K562 (cell line): ENCODE data around the gene MAPKAPK3. TPM values are rescaled to one million over a fixed set of nuclear protein-coding genes. Genes with fewer than 3 reads are reported as not detected.
A peak's percentile ranks its signal among the peaks of the same experiment; 100 is the strongest.

Source experiments
- ATF7 ChIP-seq: fragments of 450-650 bp; IDR thresholded peaks from 2 replicates; pipeline ENCODE4 v1.7.1; 2014; ENCODE audit warnings: mild to moderate bottlenecking, moderate library complexity
- BRD9 ChIP-seq: fragments of 450-650 bp; IDR thresholded peaks from 2 replicates; pipeline ENCODE4 v1.6.1; 2018; ENCODE audit warnings: low read depth; ENCODE audit not compliant: partially characterized antibody
- EZH2 ChIP-seq: IDR thresholded peaks from 2 replicates; pipeline ENCODE4 v1.6.1; 2012; ENCODE audit warnings: low read depth, mild to moderate bottlenecking, inconsistent platforms, low read length, borderline replicate concordance
- GABPA ChIP-seq: fragments of 200-800 bp; sonication (Bioruptor generic); conservative IDR thresholded peaks from 2 replicates; pipeline ENCODE4 v1.6.1; 2016; ENCODE audit warnings: low read depth, missing genetic modification characterization, missing compliant biosample characterization
- HMG20A ChIP-seq: fragments of 450-650 bp; formaldehyde crosslinking; conservative IDR thresholded peaks from 2 replicates; pipeline ENCODE4 v1.4.0; 2020; ENCODE audit warnings: mild to moderate bottlenecking, mixed read lengths
- LCOR ChIP-seq: sonication (generic); formaldehyde crosslinking; IDR thresholded peaks from 2 replicates; pipeline ENCODE4 v1.8.0; 2022; ENCODE audit warnings: mild to moderate bottlenecking, missing genetic modification reagents
- PHF21A ChIP-seq: fragments of 450-650 bp; IDR thresholded peaks from 2 replicates; pipeline ENCODE4 v1.6.1; 2017; ENCODE audit warnings: low read depth, borderline replicate concordance
- PTRF ChIP-seq: fragments of 450-650 bp; IDR thresholded peaks from 2 replicates; pipeline ENCODE4 v1.6.1; 2016; ENCODE audit warnings: mild to moderate bottlenecking, missing genetic modification characterization, missing compliant biosample characterization
- RBFOX2 ChIP-seq: fragments of 200-400 bp; formaldehyde crosslinking; IDR thresholded peaks from 2 replicates; pipeline ENCODE4 v1.6.1; 2017; ENCODE audit warnings: low read depth, mild to moderate bottlenecking, low read length, moderate library complexity
- SIN3B ChIP-seq: fragments of 450-650 bp; IDR thresholded peaks from 2 replicates; pipeline ENCODE4 v1.6.1; 2017; ENCODE audit warnings: low read depth, mild to moderate bottlenecking, moderate library complexity
- SIRT6 ChIP-seq: IDR thresholded peaks from one replicate; pipeline ENCODE4 v1.6.1; 2012; ENCODE audit warnings: low read depth, mild to moderate bottlenecking, control low read depth, inconsistent platforms, low read length, moderate library complexity
- THRAP3 ChIP-seq: fragments of 450-650 bp; IDR thresholded peaks from 2 replicates; pipeline ENCODE4 v1.6.1; 2016; ENCODE audit warnings: mild to moderate bottlenecking, inconsistent platforms, borderline replicate concordance
- ZNF232 ChIP-seq: sonication (generic); formaldehyde crosslinking; IDR thresholded peaks from 2 replicates; pipeline ENCODE4 v1.8.0; 2022; ENCODE audit warnings: mild to moderate bottlenecking, missing genetic modification reagents
- polyA plus RNA-seq, 8 experiments: library from polyadenylated mRNA; depleted of rRNA in 4 of 8; stranded (reverse) in 5 of 8; unstranded in 3 of 8; fragments of >200 nt; fragmentation: Nextera tagmentation in 2 of 8; fragmentation: Illumina TruSeq in 1 of 8; extraction: Ambion mirVana in 2 of 8; extraction: Trizol in 1 of 8; gene quantifications; 2 replicates each; pipeline versions ENCODE4 v1.2.1 to v1.2.3, GENCODE V29; 2011 to 2014; ENCODE audit warnings: inconsistent platforms in 1 of 8, missing spikeins in 1 of 8
- total RNA-seq, 7 experiments: library from RNA; depleted of rRNA in 6 of 7; stranded (reverse); fragments of >200 nt in 6 of 7; fragmentation: Illumina TruSeq in 2 of 7; extraction: Trizol in 2 of 7; gene quantifications; 2 replicates each; pipeline versions ENCODE4 v1.2.1 to v1.2.3, GENCODE V29; 2011 to 2021; ENCODE audit warnings: low replicate concordance in 1 of 7
- TF ChIP-seq, protein P1 (sequence below): fragments of 450-650 bp; IDR thresholded peaks from 2 replicates; pipeline ENCODE4 v1.6.1; 2018; ENCODE audit warnings: mild to moderate bottlenecking, low read depth; ENCODE audit not compliant: partially characterized antibody
- TF ChIP-seq, protein P2 (sequence below): fragments of 250-450 bp; sonication (Bioruptor Pico); IDR thresholded peaks from 2 replicates; pipeline ENCODE4 v1.8.0; 2021; ENCODE audit warnings: moderate library complexity, mild to moderate bottlenecking, inconsistent platforms
- TF ChIP-seq, protein P3 (sequence below): sonication (generic); formaldehyde crosslinking; IDR thresholded peaks from 2 replicates; pipeline ENCODE4 v1.8.0; 2022; ENCODE audit warnings: missing genetic modification reagents, mild to moderate bottlenecking, moderate library complexity, borderline replicate concordance
- TF ChIP-seq, protein P4 (sequence below): fragments of 450-650 bp; IDR thresholded peaks from 2 replicates; pipeline ENCODE4 v1.6.1; 2018; ENCODE audit not compliant: partially characterized antibody
- TF ChIP-seq, protein P5 (sequence below): sonication (generic); formaldehyde crosslinking; IDR thresholded peaks from 2 replicates; pipeline ENCODE4 v1.8.0; 2022; ENCODE audit warnings: mild to moderate bottlenecking, missing genetic modification reagents, borderline replicate concordance

The MAPKAPK3 gene
- total and polyA plus RNA-seq, 9 of the 15 experiments (the other 6 are each of a cell fraction or from before 2014, with no cell fraction given), result 8.0 to 56.4 (median 41.2) TPM

DNA sequence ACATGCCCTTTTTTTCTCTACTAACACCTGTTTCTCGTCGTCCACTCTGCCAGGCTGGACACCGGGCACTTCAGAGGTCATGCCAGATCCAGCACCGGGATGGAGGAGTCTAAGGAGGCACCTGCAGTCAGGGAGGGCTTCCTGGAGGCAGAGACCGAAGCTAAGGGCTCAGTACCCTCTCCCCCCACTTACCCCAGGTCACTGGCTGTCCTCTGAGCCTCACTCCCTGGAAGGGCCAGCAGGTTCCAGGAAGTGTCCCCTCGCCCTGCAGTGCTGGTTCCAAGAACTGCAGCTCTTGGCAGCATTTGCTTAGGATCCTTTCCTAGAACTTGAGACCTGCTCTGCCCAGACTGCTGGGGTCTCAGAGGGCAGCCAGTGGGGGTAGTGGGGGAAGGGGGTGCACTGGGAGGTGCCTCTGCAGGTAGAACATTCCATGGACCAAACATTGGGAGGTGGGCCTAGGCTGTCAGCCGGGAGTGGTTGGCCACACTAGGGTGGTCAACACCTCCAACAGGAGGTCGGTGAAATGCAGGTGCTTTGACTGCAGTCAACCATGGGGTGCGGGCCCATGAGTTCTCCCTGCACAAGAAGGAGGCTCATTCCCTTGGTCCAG is 16.7 kb upstream of the MAPKAPK3 start (continued):
- TF ChIP-seq PTRF (tag) (no peak), ATF7 (no peak), SIRT6 (no peak), HMG20A (CRISPR knock-in tag) (no peak), RBFOX2 (peak; percentile 0; the same call in 1 of the 2 replicates), THRAP3 (no peak), PHF21A (no peak), GABPA (no peak), EZH2 (no peak), ZNF232 (CRISPR knock-in tag) (no peak), LCOR (CRISPR knock-in tag) (no peak), SIN3B (no peak), BRD9 (no peak)
- TF ChIP-seq, protein P1, sequence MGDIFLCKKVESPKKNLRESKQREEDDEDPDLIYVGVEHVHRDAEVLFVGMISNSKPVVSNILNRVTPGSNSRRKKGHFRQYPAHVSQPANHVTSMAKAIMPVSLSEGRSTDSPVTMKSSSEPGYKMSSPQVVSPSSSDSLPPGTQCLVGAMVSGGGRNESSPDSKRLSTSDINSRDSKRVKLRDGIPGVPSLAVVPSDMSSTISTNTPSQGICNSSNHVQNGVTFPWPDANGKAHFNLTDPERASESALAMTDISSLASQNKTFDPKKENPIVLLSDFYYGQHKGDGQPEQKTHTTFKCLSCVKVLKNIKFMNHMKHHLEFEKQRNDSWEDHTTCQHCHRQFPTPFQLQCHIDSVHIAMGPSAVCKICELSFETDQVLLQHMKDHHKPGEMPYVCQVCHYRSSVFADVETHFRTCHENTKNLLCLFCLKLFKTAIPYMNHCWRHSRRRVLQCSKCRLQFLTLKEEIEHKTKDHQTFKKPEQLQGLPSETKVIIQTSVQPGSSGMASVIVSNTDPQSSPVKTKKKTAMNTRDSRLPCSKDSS, result no peak
- TF ChIP-seq, protein P2, sequence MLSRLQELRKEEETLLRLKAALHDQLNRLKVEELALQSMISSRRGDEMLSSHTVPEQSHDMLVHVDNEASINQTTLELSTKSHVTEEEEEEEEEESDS, result no peak
- TF ChIP-seq, protein P3, sequence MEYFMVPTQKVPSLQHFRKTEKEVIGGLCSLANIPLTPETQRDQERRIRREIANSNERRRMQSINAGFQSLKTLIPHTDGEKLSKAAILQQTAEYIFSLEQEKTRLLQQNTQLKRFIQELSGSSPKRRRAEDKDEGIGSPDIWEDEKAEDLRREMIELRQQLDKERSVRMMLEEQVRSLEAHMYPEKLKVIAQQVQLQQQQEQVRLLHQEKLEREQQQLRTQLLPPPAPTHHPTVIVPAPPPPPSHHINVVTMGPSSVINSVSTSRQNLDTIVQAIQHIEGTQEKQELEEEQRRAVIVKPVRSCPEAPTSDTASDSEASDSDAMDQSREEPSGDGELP, result 0 out of 2 replicates have a peak, but pooled peaks have one; percentile 42
- TF ChIP-seq, protein P4, sequence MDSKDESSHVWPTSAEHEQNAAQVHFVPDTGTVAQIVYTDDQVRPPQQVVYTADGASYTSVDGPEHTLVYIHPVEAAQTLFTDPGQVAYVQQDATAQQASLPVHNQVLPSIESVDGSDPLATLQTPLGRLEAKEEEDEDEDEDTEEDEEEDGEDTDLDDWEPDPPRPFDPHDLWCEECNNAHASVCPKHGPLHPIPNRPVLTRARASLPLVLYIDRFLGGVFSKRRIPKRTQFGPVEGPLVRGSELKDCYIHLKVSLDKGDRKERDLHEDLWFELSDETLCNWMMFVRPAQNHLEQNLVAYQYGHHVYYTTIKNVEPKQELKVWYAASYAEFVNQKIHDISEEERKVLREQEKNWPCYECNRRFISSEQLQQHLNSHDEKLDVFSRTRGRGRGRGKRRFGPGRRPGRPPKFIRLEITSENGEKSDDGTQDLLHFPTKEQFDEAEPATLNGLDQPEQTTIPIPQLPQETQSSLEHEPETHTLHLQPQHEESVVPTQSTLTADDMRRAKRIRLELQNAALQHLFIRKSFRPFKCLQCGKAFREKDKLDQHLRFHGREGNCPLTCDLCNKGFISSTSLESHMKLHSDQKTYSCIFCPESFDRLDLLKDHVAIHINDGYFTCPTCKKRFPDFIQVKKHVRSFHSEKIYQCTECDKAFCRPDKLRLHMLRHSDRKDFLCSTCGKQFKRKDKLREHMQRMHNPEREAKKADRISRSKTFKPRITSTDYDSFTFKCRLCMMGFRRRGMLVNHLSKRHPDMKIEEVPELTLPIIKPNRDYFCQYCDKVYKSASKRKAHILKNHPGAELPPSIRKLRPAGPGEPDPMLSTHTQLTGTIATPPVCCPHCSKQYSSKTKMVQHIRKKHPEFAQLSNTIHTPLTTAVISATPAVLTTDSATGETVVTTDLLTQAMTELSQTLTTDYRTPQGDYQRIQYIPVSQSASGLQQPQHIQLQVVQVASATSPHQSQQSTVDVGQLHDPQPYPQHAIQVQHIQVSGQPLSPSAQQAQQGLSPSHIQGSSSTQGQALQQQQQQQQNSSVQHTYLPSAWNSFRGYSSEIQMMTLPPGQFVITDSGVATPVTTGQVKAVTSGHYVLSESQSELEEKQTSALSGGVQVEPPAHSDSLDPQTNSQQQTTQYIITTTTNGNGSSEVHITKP, result no peak
- TF ChIP-seq, protein P5, sequence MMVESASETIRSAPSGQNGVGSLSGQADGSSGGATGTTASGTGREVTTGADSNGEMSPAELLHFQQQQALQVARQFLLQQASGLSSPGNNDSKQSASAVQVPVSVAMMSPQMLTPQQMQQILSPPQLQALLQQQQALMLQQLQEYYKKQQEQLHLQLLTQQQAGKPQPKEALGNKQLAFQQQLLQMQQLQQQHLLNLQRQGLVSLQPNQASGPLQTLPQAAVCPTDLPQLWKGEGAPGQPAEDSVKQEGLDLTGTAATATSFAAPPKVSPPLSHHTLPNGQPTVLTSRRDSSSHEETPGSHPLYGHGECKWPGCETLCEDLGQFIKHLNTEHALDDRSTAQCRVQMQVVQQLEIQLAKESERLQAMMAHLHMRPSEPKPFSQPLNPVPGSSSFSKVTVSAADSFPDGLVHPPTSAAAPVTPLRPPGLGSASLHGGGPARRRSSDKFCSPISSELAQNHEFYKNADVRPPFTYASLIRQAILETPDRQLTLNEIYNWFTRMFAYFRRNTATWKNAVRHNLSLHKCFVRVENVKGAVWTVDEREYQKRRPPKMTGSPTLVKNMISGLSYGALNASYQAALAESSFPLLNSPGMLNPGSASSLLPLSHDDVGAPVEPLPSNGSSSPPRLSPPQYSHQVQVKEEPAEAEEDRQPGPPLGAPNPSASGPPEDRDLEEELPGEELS (CRISPR knock-in tag), result no peak
